22Rv1 (cell line): Measurements from ENCODE around the gene ARHGAP26.

Experiments
- CTCF ChIP-seq: fragments of 450-650 bp; IDR thresholded peaks from 2 replicates; pipeline ENCODE4 v1.5.1; 2017; ENCODE audit warnings: mild to moderate bottlenecking
- ZFX ChIP-seq: fragments of 450-650 bp; IDR thresholded peaks from 2 replicates; pipeline ENCODE4 v1.6.1; 2017; ENCODE audit warnings: antibody characterized with exemption, borderline replicate concordance

DNA sequence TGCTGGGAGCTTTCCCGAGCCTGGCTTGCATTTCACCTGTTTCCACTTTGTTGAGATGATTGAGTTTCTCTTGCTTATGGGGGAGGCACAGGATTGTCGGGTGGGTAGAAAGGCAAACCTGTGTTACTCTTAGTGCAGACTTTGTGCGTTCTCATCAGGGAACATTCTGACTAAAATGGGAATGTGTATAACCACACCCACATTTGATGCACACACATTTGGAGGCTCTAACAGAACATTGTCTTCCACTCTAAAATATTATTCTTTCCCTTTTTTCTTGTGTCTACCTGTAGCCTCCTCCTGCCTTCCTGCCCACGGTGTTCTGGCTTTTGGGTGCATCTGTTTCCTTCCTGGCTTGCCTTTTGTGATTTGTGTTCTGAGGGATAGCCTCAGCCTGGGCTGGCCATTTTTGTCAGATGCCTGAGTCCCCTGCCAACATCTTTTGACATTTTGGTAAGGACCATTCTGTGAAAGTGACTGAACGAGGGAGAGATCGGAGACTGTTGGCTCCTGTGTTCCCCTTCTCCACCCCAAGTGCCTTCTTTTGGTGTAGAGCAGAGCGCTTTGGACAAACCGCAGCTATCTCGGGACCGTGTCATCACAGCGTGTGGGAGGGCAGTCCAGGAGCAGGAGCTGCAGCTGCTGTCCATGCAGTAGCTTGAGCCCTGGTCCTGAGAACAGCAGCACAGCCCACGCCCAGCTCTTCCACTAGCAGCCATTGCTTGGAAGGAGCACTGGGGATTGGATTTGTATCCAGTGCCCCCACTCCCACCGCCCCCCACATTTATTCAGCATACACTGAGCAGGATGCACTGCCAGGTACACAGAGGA lies 101.4 kb downstream of the ARHGAP26 start:
- no peak for TF ChIP-seq CTCF
- TF ChIP-seq ZFX = no peak
